K562 treated with DMSO at 1 percent for 12 hours (cell line): ENCODE data around the gene HACE1. TPM values are rescaled to one million over a fixed set of nuclear protein-coding genes. Genes with fewer than 3 reads are reported as not detected.

Source experiments
- total RNA-seq: library from RNA; unstranded; fragments of 300-600 nt; gene quantifications from 2 replicates; pipeline ENCODE4 v1.2.3, GENCODE V29; 2022; ENCODE audit not compliant: insufficient read depth

The HACE1 gene
- total RNA-seq: 4.1 and 14.7 TPM in 2 replicates

DNA sequence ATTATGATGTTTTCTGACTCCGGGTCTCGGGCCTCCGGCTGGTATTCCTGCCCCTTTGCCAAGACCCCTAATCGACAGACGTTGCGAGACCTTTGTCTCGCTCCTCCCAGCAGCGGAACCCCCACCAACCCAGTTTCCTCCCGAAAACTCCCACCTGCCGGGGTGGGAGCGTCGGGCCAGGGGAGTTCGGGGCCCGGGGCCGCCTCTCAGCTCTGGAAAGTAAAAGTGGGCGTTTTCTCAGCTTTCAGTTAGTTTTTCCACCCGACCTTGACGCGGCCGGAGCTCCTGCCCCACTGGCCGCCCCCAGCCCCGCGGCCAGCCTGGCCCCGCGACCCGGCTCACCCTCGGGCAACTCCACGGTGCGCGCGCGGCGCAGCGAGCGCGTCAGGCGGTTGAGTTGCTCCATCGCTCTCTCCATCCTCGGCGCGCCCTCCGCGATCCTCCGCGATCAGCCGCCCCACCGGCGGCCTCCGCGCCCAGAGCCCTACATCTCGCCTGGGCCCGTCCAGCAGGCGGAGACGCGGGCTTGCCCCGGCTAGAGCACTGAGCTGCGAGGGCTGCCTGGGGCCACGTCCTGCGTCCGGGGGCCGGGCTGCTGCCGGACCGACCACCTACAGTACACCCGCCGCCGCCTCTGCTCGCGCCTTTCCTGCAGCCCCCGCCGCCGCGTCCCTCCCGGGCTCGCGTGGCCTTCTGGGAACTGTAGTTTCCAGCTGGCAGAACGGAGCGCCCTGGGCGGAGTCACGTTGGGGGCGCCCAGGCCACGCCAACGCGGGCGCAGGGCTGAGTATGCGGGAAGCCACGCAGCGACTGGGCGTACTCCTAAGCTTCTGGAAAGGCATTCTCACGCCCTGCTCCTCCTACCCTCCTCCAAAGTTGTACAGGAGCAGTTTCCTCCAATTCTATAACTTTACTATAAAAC lies at the start of gene HACE1:
HACE1 (minus strand) TSS at position 695 of the 922 bp plus-strand sequence; CDS start at position 418, 277 bp downstream.

Other genes starting within 250 kb of the HACE1 start
- gene LIN28B, start 97.2 kb upstream of the HACE1 start, total RNA-seq: 2.8 and 11.4 TPM in 2 replicates